Activated T-helper 1 cell treated with Interleukin-2 at 50 U/mL for 16 hours (primary cell): Measurements from ENCODE around the gene PIAS3.
A peak's percentile ranks its signal among the peaks of the same experiment; 100 is the strongest.

Experiments used
- DNase-seq: peaks from one replicate; pipeline ENCODE4 v3.0.0-alpha.2; 2020; ENCODE audit warnings: low read depth

The PIAS3 gene

DNA sequence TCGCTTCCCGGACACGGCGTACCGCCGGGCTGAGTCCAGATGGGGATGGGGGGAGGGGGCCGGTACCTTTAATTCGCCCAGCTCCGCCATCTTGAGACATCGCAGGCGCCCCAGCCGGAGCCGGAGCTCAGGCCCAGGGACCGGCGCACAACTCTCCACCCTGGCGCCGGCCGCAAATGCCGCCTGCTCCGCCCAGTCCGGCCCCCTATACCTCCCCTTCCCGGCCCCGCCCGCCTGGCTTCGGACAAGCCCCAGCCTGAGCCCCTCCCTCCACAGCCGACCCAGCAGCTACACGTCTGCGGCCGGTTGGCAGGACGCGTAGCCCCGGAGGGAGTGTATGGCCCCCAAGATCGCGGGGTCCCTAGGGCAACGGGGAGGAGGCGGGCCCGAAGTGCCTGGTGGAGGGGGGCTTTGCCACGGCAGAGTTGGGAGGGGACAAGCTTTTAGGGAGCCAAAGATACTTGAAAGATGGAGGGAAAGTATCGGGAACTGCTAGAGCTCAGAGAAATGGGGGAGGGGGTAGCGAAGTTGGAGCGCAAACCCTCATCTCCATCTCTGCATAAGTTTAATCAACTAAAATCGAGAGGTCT is at the start of gene PIAS3:
Gene PIAS3 (minus strand): TSS at position 181 of the 590 bp plus-strand sequence. CDS start 91 bp downstream, at position 90.
- DNase-seq = peak; percentile 71

DNA sequence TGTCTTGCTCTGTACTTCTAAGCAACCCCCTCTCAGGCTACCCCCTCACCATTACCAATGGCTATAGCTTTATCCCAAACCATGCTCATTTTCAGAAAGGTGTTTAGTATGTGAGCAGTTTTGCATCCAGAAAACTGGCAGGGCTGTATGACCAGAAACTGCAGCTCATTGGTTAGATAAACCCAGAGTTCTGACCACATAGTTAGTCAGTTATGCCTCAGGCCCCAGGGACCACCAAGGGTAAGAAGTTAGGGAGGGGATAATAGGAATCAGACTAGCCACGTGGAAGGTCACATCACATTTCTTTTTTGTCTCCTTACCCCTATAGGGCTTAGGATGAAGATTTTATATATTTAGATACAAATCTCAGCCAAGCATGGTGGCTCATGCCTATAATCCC is 49.8 kb upstream of the PIAS3 start:
- no peak for DNase-seq

DNA sequence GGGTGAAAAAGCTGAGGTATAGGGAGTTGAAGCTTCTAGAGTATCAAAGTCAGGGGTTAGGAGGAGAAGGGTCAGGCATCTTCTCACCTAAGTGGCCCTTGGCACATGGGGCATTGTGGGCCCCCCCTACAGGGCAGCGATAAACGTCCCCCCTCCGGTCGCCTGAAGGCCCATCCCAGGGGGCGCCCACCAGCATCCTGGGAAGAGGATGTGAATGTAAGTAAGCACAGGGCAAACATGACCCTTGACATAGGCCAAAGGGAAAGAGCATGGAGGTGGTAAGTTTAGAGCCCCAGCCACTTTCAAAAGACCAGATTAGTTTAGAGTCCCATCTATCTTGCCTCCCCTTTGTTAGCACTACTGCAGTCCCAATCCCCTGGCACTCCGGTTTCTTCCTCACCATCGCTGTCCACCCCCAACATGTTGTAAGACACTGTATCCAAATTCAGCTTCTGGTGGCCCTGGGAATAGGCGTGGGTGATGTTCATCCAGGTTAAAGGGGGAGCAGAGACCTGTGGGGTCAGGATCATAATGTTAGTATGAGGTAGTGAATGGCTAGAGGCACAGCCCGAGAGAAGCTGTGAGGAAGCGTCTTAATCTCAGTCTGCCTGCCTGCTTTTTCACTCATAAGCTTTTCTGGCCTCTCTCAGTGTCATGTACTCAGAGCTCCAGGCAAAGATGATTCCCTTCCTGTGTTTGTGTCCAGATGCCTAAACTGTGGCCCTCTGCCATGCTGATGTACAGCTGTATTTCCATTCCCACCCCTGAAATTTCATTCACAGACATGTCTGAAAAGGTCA is 48.3 kb upstream of the PIAS3 start:
- DNase-seq = no peak

DNA sequence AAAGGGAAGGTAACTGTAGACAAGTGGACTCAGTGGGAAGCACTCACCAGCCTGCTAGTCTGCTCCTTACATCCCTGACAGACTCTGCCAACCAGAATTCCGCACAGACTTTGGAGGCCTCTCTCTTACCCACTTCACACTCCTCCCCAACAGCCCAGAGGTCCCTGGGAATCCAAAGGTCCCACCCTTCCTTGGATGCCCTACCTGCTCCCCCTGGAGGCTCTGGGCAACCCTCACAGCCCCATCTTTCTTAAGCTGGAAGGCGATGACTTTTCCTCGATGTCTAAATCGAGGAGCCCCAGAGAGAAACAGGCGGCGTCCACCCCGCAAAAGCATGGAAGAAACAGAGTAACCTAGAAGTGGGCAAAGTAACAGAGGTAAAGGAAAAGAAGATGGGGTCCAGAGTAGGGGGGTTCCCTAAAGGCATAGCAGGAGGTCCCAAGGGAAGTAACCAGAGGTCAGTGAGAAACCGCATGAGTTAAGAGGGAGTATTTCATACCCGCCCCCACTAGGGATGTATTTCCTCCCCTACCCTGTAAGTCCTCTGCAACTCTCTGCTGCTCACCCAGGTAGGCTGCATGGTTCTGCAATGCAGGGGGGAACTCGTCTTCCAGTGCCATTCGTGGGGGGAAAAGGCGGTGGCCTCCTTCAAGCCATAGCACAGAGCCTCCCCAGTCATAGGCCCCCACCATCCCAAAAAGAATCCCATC is 42.6 kb upstream of the PIAS3 start:
- no peak for DNase-seq

DNA sequence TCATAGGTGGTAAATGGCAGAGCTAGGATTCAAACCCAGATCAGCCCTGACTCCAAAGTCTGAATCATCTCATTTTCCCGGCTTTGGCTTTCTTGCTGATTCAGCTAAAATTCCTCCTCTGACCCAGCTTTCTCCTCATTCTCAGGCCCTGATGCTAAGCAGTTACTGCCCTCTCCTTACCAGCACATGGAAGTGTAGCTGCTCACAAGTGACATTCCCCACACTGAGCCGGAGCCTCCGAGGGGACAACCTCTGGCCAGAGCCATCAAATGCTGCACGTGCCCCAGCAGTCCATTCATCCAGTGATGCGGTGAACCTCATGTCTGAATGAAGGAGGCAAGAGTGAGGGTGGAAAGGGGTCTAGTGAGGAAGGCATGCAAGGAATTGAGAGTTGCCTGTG is 39.9 kb upstream of the PIAS3 start:
- no peak for DNase-seq

DNA sequence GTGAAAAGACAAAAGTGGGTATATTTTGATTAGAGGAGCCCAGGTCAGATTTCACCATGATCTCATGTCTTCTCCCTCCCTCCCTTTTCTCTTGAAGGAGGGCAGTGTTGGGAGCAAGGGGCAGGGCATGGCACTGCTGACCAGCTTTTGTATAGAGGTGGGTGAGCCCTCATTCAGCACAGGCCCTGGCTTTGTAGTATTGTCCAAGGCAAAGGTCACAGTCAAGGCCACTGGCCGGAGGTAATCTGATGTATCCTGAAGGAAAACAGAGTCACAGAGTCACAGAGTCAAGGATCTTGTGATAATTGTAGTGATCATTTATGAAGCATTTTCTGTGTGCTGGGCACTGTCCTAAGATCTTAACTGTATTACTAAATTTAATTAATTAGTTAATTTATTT is 39.1 kb upstream of the PIAS3 start:
- DNase-seq = no peak

DNA sequence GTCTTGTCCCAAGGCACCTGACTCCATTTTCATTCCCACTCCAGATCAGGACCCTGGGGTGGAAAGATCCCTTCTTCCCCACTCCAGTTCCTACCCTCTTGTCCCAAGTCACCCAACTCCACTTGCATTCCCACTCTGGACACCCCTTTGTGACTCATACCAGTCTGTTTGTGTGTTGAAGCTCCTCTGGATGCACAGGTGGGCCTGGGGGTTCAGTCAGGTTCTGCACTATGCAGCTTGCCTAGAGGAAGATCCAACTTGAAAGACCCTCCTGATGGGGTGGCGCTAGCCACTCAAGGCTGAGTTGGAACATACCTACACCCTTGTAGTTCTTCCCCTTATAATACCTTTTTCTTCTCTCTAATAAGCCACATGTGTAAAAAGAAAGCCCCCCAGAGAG is 36.6 kb upstream of the PIAS3 start:
- no peak for DNase-seq

DNA sequence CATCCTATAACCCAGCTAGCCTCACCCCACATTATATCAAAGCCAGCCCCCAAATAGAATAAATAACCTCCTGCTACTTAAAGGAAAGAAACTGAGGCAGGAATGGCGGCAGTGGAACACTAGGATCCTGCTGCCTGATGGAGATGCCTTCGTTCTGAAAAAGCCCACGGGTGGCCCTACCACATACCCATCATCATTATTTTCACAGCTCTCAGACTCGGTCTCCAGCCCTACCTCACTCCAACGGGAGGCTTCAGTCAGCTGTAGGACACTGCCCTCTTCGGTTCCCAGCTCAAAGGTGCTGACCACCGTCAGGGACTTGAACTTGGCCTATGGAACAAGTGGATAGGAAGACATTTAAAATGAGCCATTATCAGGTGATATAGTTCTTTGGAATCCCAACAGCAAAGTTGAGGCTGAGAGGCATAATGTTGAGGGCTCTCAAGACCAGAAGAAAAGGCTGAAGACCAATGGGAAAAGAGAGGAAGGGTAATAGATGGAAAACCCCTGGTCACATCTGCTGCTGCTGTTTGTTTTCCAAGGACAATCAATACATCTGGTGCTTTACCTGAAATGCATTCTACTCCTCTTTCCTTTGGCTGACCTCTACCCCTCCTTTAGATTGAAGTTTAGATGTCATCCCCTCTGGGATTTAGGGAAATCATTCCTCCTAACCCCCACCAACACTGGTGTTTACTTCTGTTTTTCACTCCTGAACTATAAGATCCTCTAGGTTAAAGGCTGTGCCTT is 34.6 kb upstream of the PIAS3 start:
- DNase-seq = no peak

DNA sequence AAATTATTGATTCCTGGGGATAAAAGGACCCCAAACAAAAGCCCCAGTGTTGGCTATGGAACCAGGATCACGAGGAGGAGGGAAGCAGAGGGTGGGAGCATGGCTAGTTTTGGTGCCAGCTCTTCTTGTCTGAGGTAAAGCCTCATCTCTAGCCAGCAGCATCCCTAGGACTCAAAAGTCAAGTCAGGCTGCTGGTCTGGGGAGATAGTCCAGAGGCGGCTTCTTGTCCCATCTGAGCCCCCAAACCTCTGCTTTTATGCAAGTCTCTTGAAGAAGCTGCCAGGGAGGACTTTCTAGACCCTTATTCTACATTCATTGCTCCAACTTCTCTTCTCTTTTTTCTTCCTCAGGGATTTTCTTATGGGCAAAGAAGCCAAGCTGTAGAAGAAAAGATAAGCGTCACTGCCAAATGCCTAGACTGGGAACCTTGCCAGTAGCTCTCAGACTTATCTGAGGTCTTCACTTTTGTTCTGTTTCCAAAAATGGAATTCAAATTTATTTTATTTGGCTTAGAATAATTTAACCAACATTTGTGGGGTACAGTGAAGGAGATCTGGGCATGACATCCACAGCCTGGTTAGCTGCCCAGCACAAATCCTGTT is 33.7 kb upstream of the PIAS3 start:
- DNase-seq = no peak

DNA sequence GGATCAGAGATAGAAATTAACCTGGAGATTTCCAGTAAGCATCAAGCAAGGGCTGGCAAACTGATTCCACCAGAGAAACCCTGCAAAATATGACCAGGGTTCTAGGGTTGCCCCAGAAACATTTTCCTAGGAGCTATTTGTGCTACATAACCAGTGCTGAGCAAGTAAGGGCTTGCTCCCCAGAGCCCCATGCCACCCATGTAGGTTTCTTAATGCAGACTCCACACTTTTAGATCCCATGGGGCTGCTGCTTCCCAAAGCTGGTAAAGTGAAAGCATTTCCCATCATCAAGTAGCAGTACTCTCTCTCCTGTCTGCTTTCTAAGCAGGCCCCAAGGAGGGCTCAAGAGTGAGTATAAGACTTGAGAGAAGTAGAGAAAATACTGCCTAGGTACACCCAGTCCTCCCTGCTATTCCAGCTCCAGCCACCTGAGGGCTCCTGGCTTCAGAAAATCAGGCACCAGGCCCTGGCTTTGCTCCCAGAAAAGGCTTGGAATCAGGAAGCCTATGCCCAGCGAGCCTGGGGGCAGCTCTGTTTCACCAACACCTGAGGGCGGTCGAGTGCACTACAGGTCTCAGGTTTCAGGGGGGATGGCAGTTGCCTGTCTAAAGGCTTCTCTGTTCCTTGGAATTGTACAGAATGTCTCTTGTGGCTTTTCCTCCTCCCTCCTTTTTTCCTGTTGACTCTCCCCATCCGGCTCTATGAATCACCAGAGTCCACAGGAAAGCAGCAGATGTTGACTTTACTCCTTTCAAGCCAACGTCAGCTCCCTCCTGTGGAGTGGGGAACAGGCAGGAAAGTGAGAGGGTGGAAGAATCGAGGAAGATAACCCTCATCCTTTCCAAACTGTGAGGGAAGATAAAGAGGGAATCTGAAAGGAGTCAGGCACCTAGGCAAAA is 33.0 kb upstream of the PIAS3 start:
- peak; percentile 23 for DNase-seq

DNA sequence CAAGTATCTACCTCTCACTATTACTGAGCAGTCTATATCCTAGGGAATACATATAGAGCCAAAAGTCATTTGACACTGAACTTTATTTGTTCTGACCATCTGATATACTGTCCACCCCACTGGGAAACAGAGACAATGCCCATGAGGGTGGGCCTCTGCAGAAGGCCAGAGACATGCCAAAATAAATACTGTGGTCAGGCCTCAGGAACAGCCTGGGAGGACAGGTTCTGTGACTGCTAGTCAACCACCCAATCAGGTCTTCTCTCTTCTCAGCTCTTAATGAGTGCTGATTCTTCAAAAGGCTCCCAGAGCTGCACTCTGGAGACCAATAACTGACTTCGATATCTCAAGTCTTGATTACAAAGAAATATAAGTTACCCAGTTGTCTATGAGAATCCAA is 32.3 kb upstream of the PIAS3 start:
- no peak for DNase-seq

DNA sequence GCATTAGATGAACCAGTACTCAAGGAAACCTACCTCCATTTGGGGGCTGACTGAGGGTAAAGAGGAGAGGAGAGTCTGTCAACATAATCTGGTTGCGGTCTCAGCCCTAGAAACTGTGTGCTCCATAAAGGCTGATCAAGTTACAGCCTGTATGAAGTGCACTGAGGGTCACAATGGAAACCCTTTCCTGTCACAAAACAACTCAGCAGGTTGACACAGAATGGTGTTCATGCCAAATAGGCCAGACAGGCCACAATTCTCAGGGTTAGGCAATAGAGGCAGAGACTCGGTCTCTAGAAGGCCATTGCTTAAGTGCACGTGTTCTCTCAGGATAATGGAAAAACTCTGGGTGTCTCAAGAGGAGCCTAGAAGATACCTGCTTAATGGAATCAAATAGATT is 30.8 kb upstream of the PIAS3 start:
- DNase-seq = no peak

DNA sequence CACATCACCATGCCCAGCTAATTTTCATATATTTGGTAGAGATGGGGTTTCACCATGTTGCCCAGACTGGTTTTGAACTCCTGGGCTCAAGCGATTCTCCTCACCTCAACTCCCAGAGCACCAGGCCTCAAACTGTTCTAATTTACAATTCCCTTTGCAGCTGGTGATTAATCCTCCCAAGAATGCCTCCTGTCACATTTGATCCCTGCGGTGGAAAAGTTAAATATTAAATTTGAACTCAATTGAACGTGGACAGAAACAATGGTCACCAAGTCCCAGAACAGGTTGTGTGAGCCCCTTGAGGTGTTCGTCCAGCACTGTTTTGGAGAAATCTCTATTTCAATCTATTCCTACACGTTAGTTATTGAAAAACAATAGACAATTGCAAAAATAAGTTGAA is 28.8 kb upstream of the PIAS3 start:
- DNase-seq = no peak

DNA sequence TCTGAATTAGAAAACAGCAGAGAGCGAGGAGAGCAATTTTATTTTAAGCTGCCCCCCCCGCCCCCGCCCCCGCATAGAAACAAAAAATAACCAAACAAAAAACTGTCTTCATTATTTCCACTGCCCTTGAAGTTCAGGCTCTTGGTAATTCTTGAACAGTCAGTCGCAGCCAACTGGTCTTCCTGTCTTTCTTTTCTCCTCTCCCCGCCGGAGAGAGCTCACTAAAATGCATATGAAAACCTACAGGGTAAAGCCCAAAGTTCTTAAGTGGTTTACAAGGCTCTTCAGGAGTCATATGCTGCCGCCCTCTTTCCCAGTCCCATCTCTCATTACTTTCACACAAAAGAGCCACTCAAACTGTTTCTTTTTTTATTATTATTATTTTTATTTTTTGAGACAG is 27.9 kb upstream of the PIAS3 start:
- DNase-seq = no peak

DNA sequence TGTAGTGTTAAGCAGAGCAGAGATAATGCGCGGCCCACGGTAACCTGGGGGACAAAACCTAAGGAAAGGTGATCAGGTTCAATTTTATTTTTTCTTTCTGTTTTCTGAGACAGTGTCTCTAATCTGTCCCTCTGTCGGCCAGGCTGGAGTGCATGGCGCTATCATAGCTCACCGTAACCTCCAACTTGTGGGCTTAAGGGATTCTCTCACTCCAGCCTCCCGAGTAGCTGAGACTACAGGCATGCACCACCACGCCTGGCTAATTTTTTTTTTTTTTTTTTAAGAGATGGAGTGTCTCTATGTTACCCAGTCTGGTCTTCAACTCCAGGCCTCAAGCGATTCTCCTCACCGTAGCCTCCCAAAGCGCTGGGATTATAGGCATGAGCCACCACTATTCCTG is 27.5 kb upstream of the PIAS3 start:
- no peak for DNase-seq

DNA sequence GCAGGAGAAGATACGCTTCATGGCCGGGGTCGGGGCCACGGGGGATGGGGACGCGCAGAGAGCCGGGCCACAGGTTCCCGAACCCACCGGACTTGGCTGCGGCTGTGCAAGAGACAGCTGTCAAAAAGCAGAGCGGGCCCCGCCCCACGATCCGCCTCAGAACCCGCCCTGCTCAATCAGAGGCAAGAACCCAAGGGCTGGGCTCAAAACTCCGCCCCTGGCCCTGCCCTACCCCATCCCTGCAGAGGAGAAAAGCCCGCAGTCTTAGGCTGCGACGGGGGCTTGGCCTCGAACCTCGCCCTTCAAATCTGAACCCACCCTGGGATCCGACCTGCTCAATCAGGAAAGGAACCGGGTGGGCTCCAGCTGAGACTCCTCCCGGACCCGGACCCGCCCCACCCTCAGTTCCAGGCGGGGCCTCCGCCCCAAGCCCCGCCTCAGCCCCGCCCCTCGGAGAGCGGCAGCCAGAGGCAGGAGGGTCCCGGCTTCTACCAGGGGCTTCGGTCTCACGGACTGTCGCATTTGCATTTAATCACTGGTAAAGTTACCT is 26.9 kb upstream of the PIAS3 start, which contains the start of gene ANKRD35:
Gene ANKRD35 (minus strand): TSS at position 129 of the 550 bp plus-strand sequence. CDS start 108 bp downstream, at position 21.
- DNase-seq = peak; percentile 71

DNA sequence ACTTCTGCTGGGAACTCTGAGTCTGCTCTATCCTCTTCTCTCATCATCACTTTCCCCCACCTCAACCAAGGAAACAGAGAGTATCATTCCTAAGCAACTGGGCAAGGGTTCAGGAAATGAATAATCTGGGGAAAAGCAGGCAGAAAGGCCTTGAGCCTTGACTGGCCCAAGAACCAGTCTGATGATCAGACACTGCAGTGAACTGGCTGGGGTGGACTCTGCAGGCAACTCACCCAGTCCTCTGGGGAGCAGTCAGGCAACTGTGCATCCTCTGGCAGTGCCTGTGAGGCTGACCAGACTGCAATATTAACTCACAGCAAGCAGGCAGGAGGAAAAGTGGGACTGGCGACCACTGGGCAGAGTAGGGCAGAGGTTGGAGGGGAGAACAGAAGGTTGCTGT is 25.8 kb upstream of the PIAS3 start:
- DNase-seq = no peak

DNA sequence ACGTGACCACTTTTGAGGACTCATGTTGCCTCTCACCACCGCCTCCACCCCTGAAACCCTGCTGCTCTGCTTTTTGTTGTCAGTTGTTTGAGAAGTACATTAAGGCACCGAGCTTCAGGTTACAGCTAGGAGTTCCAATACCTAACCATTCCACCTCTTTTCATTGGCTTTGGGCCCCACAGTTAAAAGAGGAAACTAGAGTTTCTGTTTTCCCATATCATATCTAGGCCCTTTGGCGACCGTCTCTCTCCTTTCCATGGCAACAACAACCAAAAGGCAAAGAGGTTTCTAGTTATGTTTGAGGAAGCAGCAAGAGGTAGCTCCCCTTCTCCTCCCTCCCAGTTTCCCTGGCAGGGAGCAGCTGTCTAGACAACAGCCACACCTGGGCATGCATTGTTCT is 20.9 kb upstream of the PIAS3 start:
- DNase-seq = no peak

DNA sequence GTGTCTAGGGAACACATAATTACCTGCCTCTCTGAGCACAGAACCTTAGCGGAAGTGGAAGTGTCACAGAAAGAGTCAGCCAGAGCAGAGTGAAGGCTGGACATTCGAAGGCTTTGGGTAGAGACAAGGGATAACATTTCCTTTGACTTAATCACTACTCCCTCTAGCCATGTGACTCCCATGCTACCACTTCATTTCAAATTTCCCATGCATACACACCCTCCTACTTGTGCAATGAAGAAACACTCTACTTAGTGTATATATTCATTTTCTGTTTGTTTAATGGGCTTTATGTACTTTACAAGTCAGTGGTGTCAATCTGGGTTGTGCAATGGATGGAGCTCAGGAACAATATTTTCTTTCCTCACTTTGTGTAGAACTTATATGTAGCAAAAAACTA is 19.8 kb upstream of the PIAS3 start:
- no peak for DNase-seq

DNA sequence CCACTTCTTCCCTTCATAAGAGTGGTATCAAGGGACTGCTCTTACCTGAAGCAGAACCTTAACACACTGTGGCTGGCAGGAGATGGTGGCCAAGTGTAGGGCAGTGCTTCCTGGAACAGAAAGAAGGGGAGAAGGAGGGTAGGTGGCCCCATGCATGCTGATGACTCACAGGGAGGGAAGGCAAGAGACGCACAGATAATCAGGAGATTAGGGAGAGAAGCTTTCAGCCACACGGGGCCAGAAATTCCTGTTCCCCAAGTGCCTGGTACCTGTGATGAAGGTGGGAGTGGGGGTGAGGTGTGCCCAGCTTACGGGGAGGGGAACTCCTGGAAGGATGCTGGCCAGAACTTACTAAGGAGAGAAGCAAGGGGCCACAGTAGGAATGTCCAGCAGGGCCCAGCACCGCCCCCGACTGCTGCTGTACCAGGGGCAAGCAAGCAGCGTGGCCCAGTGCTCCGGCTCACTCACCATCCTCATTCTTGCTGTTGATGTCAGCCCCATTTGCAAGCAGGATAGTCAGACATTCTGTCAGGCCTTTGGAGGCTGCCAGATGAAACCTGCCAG is 19.1 kb upstream of the PIAS3 start:
- DNase-seq = no peak
